Fibroblast of the aortic adventitia (primary cell): ENCODE results near the gene GRK3. TPM values are rescaled to one million over a fixed set of nuclear protein-coding genes. Genes with fewer than 3 reads are reported as not detected.
"Not testable (repeated sequence)": the region's sequence is repeated elsewhere in the genome, so short reads cannot be mapped to it uniquely, and the experiment has no call there.

Experiments used
- DNase-seq: peaks from one replicate; pipeline ENCODE4 v3.0.0-alpha.2; 2010; ENCODE audit warnings: low read depth
- H3K4me3 ChIP-seq: 2 replicates; pipeline ENCODE4 v1.5.1; 2011; ENCODE audit warnings: low read depth, mild to moderate bottlenecking, control low read depth, low read length, moderate library complexity
- CTCF ChIP-seq: IDR thresholded peaks from 2 replicates; pipeline ENCODE4 v1.5.1; 2011; ENCODE audit warnings: mild to moderate bottlenecking, low read length, control low read depth, inconsistent platforms; ENCODE audit not compliant: insufficient read depth
- total RNA-seq: library from RNA; depleted of rRNA; stranded (reverse); fragments of >200 nt; gene quantifications from 2 replicates; pipeline ENCODE4 v1.2.3, GENCODE V29; 2012; ENCODE audit warnings: low replicate concordance

The GRK3 gene
- 1.3 and 1.6 TPM in 2 replicates for total RNA-seq

GRCh38 chr22:25564320-25564978, at the start of gene GRK3:
Gene GRK3 (plus strand): TSS chr22:25564675. CDS start chr22:25565041, 366 bp downstream.
- DNase-seq: peak; percentile 15
- no peak for TF ChIP-seq CTCF

GRCh38 chr22:25518000-25518663, 46.3 kb upstream of the GRK3 start:
- no peak for TF ChIP-seq CTCF
- DNase-seq: no peak

More at GRCh38 chr22:25564320-25564978, at the start of gene GRK3:
- peak within 1 kb of the TSS; percentile 66 for H3K4me3 ChIP-seq

GRCh38 chr22:25525376-25525775, 39.1 kb upstream of the GRK3 start:
- no peak for TF ChIP-seq CTCF
- DNase-seq: no peak
- H3K4me3 ChIP-seq: no peak overlapping the region

More at GRCh38 chr22:25518000-25518663, 46.3 kb upstream of the GRK3 start:
- H3K4me3 ChIP-seq: no peak overlapping the region

- H3K4me3 ChIP-seq, DNase-seq: not testable (repeated sequence)
Observed at GRCh38 chr22:25525804-25526584, 38.5 kb upstream of the GRK3 start.

GRCh38 chr22:25527016-25527415, 37.5 kb upstream of the GRK3 start:
- peak; percentile 55 for DNase-seq
- H3K4me3 ChIP-seq: not testable (repeated sequence)

- H3K4me3 ChIP-seq, DNase-seq: not testable (repeated sequence)
Observed at GRCh38 chr22:25528068-25528467, 36.4 kb upstream of the GRK3 start.

- H3K4me3 ChIP-seq, DNase-seq: not testable (repeated sequence)
Observed at GRCh38 chr22:25529059-25529458, 35.4 kb upstream of the GRK3 start.

GRCh38 chr22:25529541-25530137, 34.8 kb upstream of the GRK3 start:
- DNase-seq, H3K4me3 ChIP-seq: not testable (repeated sequence)

- not testable (repeated sequence) for H3K4me3 ChIP-seq, DNase-seq
Observed at GRCh38 chr22:25531677-25532076, 32.8 kb upstream of the GRK3 start.
